GM18508 (cell line): Measurements from ENCODE around the gene WDR44.
"Not testable (repeated sequence)": the region's sequence is repeated elsewhere in the genome, so short reads cannot be mapped to it uniquely, and the experiment has no call there.

Experiments used
- ATAC-seq: cut with Tn5 transposase; IDR thresholded peaks from one replicate; pipeline ENCODE4 v1.9.1; 2021; ENCODE audit warnings: moderate number of reproducible peaks; ENCODE audit not compliant: insufficient read depth, unreplicated experiment

WDR44 gene

GRCh38 chrX:118474586-118474985 is 128.7 kb downstream of the WDR44 start:
- ATAC-seq, result no peak

GRCh38 chrX:118475903-118476302 is 130.0 kb downstream of the WDR44 start:
- ATAC-seq, result no peak

GRCh38 chrX:118480172-118480571 is 134.3 kb downstream of the WDR44 start:
- no peak for ATAC-seq

- not testable (repeated sequence) for ATAC-seq
Observed at GRCh38 chrX:118482384-118482783, 136.5 kb downstream of the WDR44 start.

GRCh38 chrX:118484216-118484903 is 138.5 kb downstream of the WDR44 start:
- ATAC-seq, result no peak

GRCh38 chrX:118486693-118487092 is 140.8 kb downstream of the WDR44 start:
- ATAC-seq, result not testable (repeated sequence)

GRCh38 chrX:118493016-118493415 is 147.1 kb downstream of the WDR44 start:
- ATAC-seq, result no peak

GRCh38 chrX:118493653-118494297 is 147.9 kb downstream of the WDR44 start:
- ATAC-seq, result no peak

- ATAC-seq, result no peak
Observed at GRCh38 chrX:118495061-118495921, 149.4 kb downstream of the WDR44 start, which contains the start of gene DOCK11. TSS of gene DOCK11 (plus strand) at chrX:118495815. CDS start at chrX:118495972, 157 bp downstream.

- ATAC-seq, result no peak
Observed at GRCh38 chrX:118495958-118496762, 150.3 kb downstream of the WDR44 start.

GRCh38 chrX:118496763-118497079 is 150.8 kb downstream of the WDR44 start:
- ATAC-seq, result no peak

- no peak for ATAC-seq
Observed at GRCh38 chrX:118497180-118497818, 151.4 kb downstream of the WDR44 start.

GRCh38 chrX:118498351-118498750 is 152.4 kb downstream of the WDR44 start:
- ATAC-seq, result no peak

- no peak for ATAC-seq
Observed at GRCh38 chrX:118498755-118499154, 152.8 kb downstream of the WDR44 start.

GRCh38 chrX:118499295-118499694 is 153.4 kb downstream of the WDR44 start:
- no peak for ATAC-seq
